A673 (cell line): ENCODE measurements around the gene KCNMA1. TPM values are rescaled to one million over a fixed set of nuclear protein-coding genes. Genes with fewer than 3 reads are reported as not detected.
A peak's percentile ranks its signal among the peaks of the same experiment; 100 is the strongest.

Source experiments
- BruUV-seq: library from RNA; stranded (reverse); fragments of 400-500 nt; replicated peaks from 2 replicates; lab custom pipeline; 2021; lab: Mats Ljungman, UMichigan
- CTCF ChIA-PET: fragments of 300-600 bp; sonication (Branson Sonifier 250); formaldehyde crosslinking; loops from one replicate; lab custom pipeline; 2022; ENCODE audit warnings: antibody characterized with exemption; lab: Charles Lee
- POLR2A ChIA-PET: fragments of 300-600 bp; sonication (Branson Sonifier 250); formaldehyde crosslinking; loops from one replicate; lab custom pipeline; 2022; ENCODE audit warnings: antibody characterized with exemption; ENCODE audit not compliant: low non-redundant PET; lab: Charles Lee
- DNase-seq: peaks from one replicate; pipeline ENCODE4 v3.0.0-alpha.2; 2015; ENCODE audit warnings: low spot score
- H3K27ac ChIP-seq: fragments of 200-600 bp; sonication (generic); 2 replicates; pipeline ENCODE4 v1.5.1; 2016; ENCODE audit warnings: mixed run types, low read depth, mild to moderate bottlenecking, mixed read lengths, antibody characterized with exemption, low read length; ENCODE audit not compliant: poor library complexity, severe bottlenecking
- H3K27me3 ChIP-seq: fragments of 200-600 bp; sonication (generic); replicated peaks from 2 replicates; pipeline ENCODE4 v1.6.1; 2017; ENCODE audit warnings: mixed run types, low read depth, mild to moderate bottlenecking, mixed read lengths, antibody characterized with exemption, low read length; ENCODE audit not compliant: insufficient read depth, poor library complexity
- H3K36me3 ChIP-seq: fragments of 200-600 bp; sonication (generic); 2 replicates; pipeline ENCODE4 v1.6.1; 2016; ENCODE audit warnings: mixed run types, mild to moderate bottlenecking, mixed read lengths, antibody characterized with exemption, low read length; ENCODE audit not compliant: insufficient read depth, poor library complexity, severe bottlenecking
- H3K4me1 ChIP-seq: fragments of 200-600 bp; sonication (generic); 2 replicates; pipeline ENCODE4 v1.6.1; 2017; ENCODE audit warnings: mixed run types, mild to moderate bottlenecking, mixed read lengths, antibody characterized with exemption, low read length; ENCODE audit not compliant: insufficient read depth, poor library complexity, severe bottlenecking
- H3K4me3 ChIP-seq: fragments of 200-600 bp; sonication (generic); 2 replicates; pipeline ENCODE4 v1.5.1; 2016; ENCODE audit warnings: low read depth, mixed run types, mild to moderate bottlenecking, mixed read lengths, low read length; ENCODE audit not compliant: poor library complexity, severe bottlenecking
- H3K9me3 ChIP-seq: fragments of 200-600 bp; sonication (generic); 2 replicates; pipeline ENCODE4 v1.6.1; 2016; ENCODE audit warnings: mixed run types, low read depth, mild to moderate bottlenecking, mixed read lengths, antibody characterized with exemption, low read length; ENCODE audit not compliant: poor library complexity, severe bottlenecking
- EZH2 ChIP-seq: fragments of 200-600 bp; sonication (generic); IDR thresholded peaks from 2 replicates; pipeline ENCODE4 v1.6.1; 2017; ENCODE audit warnings: borderline replicate concordance, low read depth, mild to moderate bottlenecking, mixed read lengths, antibody characterized with exemption, low read length; ENCODE audit not compliant: poor library complexity, severe bottlenecking
- intact Hi-C: fragments of 100-400 bp; cut with micrococcal nuclease; formaldehyde crosslinking; loops from one replicate; pipeline ENCODE4 v1.10.0; 2022; ENCODE audit not compliant: unreplicated experiment
- total RNA-seq: library from RNA; stranded (reverse); gene quantifications from 2 replicates; pipeline ENCODE4 v1.2.3, GENCODE V29; 2021
- TF ChIP-seq, protein P1 (sequence below): fragments of 300-800, 200-600 bp; sonication (generic); conservative IDR thresholded peaks from 2 replicates; pipeline ENCODE4 v1.5.1; 2017; ENCODE audit warnings: low read depth, mild to moderate bottlenecking, antibody characterized with exemption, low read length, moderate library complexity, mixed read lengths

The KCNMA1 gene
- total RNA-seq, 1 experiment from 2014 or later = 0.84 TPM

DNA sequence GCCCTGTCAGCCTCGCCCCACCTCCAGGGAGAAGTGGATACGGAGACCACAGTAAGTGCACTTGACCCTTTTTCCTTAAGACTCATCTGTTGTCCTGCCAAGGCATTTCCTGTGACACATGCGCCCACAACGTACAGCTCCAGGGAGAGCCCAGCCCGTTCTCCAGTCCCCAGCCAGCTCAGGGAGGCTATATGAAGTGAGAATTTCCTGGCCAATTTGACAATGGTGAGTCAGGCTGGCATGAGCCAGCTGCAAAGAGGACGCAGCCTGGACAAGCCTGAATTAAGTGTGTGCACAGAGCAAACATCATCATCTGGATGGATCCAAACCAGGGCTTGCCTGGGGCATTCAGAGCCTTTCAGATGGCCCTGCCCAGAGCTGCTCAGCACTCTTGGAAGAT lies 244.8 kb downstream of the KCNMA1 start:
- BruUV-seq = no TSS peak
- Histone ChIP-seq H3K4me1 (no peaks in the 10 kb centered on the region), H3K27me3 (peaks cover 7% of the 10 kb centered on the region), H3K4me3 (no peak overlapping the region), H3K36me3 (no peaks in the 10 kb centered on the region), H3K27ac (no peak overlapping the region), H3K9me3 (no peaks in the 10 kb centered on the region)
- ChIA-PET POLR2A (no interaction called here), CTCF (interaction anchor here (1.0 kb wide), 2 partner anchors 42 to 249 kb away, joined by 3 to 10 read pairs; no protein-coding TSS in a partner anchor)
- no peak for TF ChIP-seq EZH2
- TF ChIP-seq, protein P1, sequence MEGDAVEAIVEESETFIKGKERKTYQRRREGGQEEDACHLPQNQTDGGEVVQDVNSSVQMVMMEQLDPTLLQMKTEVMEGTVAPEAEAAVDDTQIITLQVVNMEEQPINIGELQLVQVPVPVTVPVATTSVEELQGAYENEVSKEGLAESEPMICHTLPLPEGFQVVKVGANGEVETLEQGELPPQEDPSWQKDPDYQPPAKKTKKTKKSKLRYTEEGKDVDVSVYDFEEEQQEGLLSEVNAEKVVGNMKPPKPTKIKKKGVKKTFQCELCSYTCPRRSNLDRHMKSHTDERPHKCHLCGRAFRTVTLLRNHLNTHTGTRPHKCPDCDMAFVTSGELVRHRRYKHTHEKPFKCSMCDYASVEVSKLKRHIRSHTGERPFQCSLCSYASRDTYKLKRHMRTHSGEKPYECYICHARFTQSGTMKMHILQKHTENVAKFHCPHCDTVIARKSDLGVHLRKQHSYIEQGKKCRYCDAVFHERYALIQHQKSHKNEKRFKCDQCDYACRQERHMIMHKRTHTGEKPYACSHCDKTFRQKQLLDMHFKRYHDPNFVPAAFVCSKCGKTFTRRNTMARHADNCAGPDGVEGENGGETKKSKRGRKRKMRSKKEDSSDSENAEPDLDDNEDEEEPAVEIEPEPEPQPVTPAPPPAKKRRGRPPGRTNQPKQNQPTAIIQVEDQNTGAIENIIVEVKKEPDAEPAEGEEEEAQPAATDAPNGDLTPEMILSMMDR = no peak
- intact Hi-C loops = loop anchor here (2.0 to 10.0 kb wide), 2 partner anchors 218 to 250 kb away; no protein-coding TSS in a partner anchor
- peak; percentile 33 for DNase-seq

DNA sequence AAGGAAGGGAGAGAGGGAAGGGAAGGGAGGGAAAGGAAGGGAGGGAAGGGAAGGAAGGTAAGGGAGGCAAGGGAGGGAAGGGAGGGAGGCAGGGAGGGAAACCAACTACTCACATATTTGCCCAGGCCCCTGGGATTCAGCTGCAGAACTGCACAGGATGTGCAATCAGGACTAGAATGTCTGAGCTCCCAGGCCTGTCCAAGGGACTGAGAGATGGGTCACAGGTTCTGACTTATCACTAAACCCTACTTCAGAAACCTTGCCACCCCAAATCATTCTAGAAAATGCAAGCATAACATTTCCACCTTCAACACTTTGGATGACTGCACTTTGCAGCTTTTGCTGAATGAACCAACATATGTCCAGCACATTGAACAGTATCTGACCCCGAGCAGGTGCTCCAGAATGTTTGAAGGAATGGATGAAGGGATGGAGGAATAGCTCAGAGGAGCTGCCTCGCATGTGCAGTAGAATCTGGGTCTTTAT lies 245.3 kb downstream of the KCNMA1 start:
- no peaks in the 10 kb centered on the region for H3K36me3 ChIP-seq
- TF ChIP-seq EZH2 = no peak
- TF ChIP-seq, protein P1 = no peak
- CTCF ChIA-PET = interaction anchor here (0.5 to 1.1 kb wide), 5 partner anchors 33 to 250 kb away, joined by 3 to 10 read pairs (median 4); no protein-coding TSS in a partner anchor
- peaks cover 7% of the 10 kb centered on the region for H3K27me3 ChIP-seq
- intact Hi-C loops = loop anchor here (2.0 to 10.0 kb wide), 2 partner anchors 217 to 251 kb away; no protein-coding TSS in a partner anchor
- no peak overlapping the region for H3K27ac ChIP-seq
- no peak for DNase-seq
- BruUV-seq = no TSS peak
- no peaks in the 10 kb centered on the region for H3K4me1 ChIP-seq
- no peaks in the 10 kb centered on the region for H3K9me3 ChIP-seq
- POLR2A ChIA-PET = no interaction called here
- H3K4me3 ChIP-seq = no peak overlapping the region

GRCh38 chr10:77391605-77392235 lies 245.9 kb downstream of the KCNMA1 start:
- H3K4me1 ChIP-seq = no peaks in the 10 kb centered on the region
- no peak overlapping the region for H3K4me3 ChIP-seq
- no peak overlapping the region for H3K27ac ChIP-seq
- intact Hi-C loops = loop anchor here (2.0 to 10.0 kb wide), 2 partner anchors 217 to 251 kb away; no protein-coding TSS in a partner anchor
- no TSS peak for BruUV-seq
- H3K27me3 ChIP-seq = peaks cover 7% of the 10 kb centered on the region
- ChIA-PET CTCF (interaction anchor here (0.5 to 1.1 kb wide), 5 partner anchors 33 to 251 kb away, joined by 3 to 10 read pairs (median 4); no protein-coding TSS in a partner anchor), POLR2A (interaction anchor here (0.6 kb wide), 1 partner anchor 93 kb away, joined by 3 read pairs; no protein-coding TSS in a partner anchor)
- TF ChIP-seq EZH2 = no peak
- TF ChIP-seq, protein P1 = peak; percentile 69
- DNase-seq = peak; percentile 86
- H3K36me3 ChIP-seq = no peaks in the 10 kb centered on the region
- no peaks in the 10 kb centered on the region for H3K9me3 ChIP-seq
